ENCODE measurements around the gene UBXN2A. TPM values are rescaled to one million over a fixed set of nuclear protein-coding genes. Genes with fewer than 3 reads are reported as not detected.
A peak's percentile ranks its signal among the peaks of the same experiment; 100 is the strongest.

UBXN2A gene
- total RNA-seq, 1 donor from 2014 or later: 19.0 TPM

DNA sequence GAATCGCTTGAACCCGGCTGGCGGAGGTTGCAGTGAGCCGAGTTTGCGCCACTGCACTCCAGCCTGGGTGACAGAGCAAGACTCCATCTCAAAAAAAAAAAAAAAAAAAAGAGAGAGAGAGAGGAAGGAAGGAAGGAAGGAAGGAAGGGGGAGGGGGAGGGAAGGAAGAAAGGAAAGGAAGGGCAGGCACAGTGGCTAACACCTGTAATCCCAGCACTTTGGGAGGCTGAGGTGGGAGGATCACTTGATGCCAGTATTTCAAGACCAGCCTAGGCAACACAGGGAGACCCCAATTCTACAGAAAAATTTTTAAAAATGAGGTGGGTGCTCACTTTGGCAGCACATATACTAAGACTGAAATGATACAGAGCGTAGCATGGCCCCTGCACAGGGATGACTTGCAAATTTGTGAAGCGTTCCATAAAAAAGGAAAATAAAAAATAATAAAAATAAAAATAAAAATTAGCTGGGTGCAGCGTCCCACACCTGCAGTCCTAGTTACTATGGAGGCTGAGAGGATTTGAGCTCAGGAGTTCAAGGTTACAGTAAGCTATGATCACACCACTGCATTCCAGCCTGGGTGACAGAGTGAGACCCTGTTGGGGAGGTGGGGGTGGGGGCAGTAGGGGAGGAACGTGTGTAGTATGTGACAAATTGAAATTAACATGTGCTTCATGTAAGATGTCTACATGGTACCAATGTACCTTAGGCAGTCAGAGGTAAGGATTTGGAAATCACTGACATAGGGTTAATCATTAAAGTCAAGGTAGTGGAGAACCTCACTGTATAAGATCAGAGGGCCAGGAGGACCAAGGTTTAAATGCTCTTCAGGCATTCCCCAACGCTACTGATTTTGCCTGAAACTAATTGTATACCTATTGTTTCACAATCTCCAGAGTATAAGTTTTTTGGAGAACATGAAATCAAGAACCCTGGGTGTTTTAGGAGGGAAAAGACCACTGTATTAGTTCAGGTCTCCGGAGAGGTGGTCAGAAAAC, 105.5 kb downstream of the UBXN2A start:
- Mint-ChIP-seq H3K9me3 (ENCODE audit: low read depth) (no peaks in the 10 kb centered on the region), H3K4me3 (ENCODE audit: unreplicated experiment) (peak overlapping the region; percentile 85), H3K4me1 (ENCODE audit: low read depth) (peaks cover 24% of the 10 kb centered on the region), H3K27me3 (ENCODE audit: low read depth) (no peaks in the 10 kb centered on the region), H3K27ac (ENCODE audit: unreplicated experiment) (peak overlapping the region; percentile 91), H3K36me3 (ENCODE audit: low read depth) (no peaks in the 10 kb centered on the region)
- TF ChIP-seq, protein P1, sequence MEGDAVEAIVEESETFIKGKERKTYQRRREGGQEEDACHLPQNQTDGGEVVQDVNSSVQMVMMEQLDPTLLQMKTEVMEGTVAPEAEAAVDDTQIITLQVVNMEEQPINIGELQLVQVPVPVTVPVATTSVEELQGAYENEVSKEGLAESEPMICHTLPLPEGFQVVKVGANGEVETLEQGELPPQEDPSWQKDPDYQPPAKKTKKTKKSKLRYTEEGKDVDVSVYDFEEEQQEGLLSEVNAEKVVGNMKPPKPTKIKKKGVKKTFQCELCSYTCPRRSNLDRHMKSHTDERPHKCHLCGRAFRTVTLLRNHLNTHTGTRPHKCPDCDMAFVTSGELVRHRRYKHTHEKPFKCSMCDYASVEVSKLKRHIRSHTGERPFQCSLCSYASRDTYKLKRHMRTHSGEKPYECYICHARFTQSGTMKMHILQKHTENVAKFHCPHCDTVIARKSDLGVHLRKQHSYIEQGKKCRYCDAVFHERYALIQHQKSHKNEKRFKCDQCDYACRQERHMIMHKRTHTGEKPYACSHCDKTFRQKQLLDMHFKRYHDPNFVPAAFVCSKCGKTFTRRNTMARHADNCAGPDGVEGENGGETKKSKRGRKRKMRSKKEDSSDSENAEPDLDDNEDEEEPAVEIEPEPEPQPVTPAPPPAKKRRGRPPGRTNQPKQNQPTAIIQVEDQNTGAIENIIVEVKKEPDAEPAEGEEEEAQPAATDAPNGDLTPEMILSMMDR (IDR thresholded peaks at IDR 0.05): no peak
- DNase-seq (ENCODE audit: low spot score): no peak

DNA sequence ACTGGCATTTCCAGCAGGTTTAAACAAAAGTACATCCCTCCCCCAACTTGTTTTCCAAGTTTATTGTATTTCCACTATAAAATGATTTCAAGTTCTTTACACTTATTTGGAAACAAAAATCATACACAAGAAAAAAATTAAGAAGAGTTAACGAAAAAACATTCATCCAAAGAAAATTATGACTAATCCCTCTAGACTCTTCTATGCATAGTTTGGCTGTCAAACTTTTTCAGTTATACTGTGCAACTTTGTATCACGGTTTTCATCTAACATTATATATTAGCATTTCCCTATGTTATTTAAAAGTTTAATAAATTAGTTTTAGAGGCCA, 106.3 kb downstream of the UBXN2A start:
- no peaks in the 10 kb centered on the region for H3K9me3 Mint-ChIP-seq (ENCODE audit: low read depth)
- H3K4me3 Mint-ChIP-seq (ENCODE audit: unreplicated experiment): peak overlapping the region; percentile 85
- no peaks in the 10 kb centered on the region for H3K36me3 Mint-ChIP-seq (ENCODE audit: low read depth)
- DNase-seq (ENCODE audit: low spot score): no peak
- peaks cover 24% of the 10 kb centered on the region for H3K4me1 Mint-ChIP-seq (ENCODE audit: low read depth)
- no peaks in the 10 kb centered on the region for H3K27me3 Mint-ChIP-seq (ENCODE audit: low read depth)
- TF ChIP-seq, protein P1 (IDR thresholded peaks at IDR 0.05): no peak
- peak overlapping the region; percentile 91 for H3K27ac Mint-ChIP-seq (ENCODE audit: unreplicated experiment)

DNA sequence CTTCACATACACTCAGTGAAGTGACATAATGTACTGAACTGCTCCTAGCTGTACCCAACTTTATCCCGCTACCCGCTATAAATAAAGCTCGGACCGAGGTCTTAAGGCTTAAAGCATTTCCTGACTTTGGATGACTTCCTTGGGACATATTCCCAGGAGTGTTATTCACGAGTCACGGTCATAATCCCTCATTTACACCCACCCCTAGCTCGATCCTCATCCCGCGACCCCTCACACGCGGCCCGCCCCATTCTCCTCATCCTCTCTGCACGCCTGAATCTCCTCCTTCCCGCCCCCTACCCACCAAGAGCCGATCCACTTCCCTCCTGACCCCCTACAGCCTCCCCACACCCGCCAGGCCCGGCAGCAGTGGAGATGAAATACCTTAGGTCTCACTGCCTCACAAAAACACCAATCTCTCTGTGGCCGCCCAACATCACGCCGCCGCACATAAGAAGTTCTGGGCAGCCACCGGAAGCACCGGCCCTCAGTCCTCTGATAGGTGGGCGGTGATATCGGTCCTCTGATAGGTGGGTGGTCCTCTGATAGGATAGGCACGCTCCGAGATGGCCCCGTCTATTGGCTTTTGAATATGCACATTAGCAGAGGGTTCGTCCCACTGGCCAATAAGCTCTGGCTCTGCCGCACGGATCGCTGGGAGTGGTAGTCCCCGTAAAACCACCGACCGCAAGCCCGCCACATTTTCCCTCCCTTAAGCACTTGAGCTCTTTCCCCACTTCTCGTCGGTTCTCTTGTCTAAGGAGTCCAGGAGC, 106.9 kb downstream of the UBXN2A start, which contains the start of gene WDCP:
Gene WDCP (minus strand): TSS at position 462 of the 773 bp plus-strand sequence. CDS start 7,897 bp downstream, outside the sequence.
- no peaks in the 10 kb centered on the region for H3K9me3 Mint-ChIP-seq (ENCODE audit: low read depth)
- H3K27ac Mint-ChIP-seq (ENCODE audit: unreplicated experiment): peak within 1 kb of the TSS; percentile 91
- H3K27me3 Mint-ChIP-seq (ENCODE audit: low read depth): no peaks in the 10 kb centered on the region
- no peaks in the 10 kb centered on the region for H3K36me3 Mint-ChIP-seq (ENCODE audit: low read depth)
- H3K4me1 Mint-ChIP-seq (ENCODE audit: low read depth): peaks cover 24% of the 10 kb centered on the region
- DNase-seq (ENCODE audit: low spot score): peak; percentile 96
- peak within 1 kb of the TSS; percentile 85 for H3K4me3 Mint-ChIP-seq (ENCODE audit: unreplicated experiment)
- TF ChIP-seq, protein P1 (IDR thresholded peaks at IDR 0.05): no peak

DNA sequence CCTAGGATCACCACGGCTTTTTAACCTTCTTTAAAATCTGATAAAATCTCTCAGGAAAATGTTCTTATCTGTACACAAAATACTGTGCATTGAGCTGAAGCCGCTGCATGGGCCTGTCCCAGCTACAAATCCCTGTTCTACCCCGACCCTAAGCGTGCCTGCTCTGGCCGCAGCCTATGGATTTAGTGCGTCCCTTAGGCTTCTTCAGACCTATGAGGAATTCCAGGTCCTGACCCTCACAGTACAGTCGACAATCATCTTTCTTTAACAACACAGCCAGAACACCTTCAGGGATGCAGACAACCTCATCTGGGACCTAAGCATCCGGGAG, 107.4 kb downstream of the UBXN2A start:
- DNase-seq (ENCODE audit: low spot score): no peak
- TF ChIP-seq, protein P1 (IDR thresholded peaks at IDR 0.05): no peak
- no peaks in the 10 kb centered on the region for H3K9me3 Mint-ChIP-seq (ENCODE audit: low read depth)
- peaks cover 24% of the 10 kb centered on the region for H3K4me1 Mint-ChIP-seq (ENCODE audit: low read depth)
- no peaks in the 10 kb centered on the region for H3K27me3 Mint-ChIP-seq (ENCODE audit: low read depth)
- H3K36me3 Mint-ChIP-seq (ENCODE audit: low read depth): no peaks in the 10 kb centered on the region
- peak overlapping the region; percentile 37 for H3K27ac Mint-ChIP-seq (ENCODE audit: unreplicated experiment)
- peak overlapping the region; percentile 85 for H3K4me3 Mint-ChIP-seq (ENCODE audit: unreplicated experiment)

DNA sequence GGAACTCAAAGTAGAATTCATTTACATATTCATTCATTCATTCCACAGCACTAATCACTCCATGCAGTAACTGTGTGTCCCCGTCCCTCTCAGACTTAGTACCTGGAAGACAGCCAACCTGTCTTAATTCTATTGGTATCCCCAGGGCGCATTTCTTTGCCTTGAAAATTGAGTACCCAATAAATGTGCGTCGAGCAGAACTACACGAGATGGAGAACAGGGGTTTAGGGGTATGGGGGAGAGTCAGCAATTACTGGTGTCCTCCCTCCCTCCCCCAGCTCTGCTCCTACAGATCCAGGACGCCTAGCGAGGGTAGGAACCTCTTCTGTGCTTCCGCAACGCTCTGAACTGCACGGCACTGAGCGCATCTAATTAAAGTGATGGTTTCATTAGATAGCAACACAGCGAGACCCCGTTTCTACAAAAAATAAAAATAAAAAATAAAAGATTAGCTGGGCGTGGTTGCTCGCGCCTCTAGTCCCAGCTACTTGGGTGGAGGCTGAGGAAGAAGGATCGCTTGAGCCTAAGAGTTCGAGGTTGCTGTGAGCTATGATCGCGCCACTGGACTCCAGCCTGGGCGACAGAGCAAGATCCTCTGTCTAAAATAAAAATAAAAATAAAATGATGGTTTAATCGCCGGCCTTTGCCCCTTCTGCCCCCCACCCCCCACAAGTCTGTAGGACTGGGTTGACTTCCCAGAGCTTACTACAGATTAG, 108.7 kb downstream of the UBXN2A start:
- no peaks in the 10 kb centered on the region for H3K27me3 Mint-ChIP-seq (ENCODE audit: low read depth)
- H3K4me3 Mint-ChIP-seq (ENCODE audit: unreplicated experiment): no peak overlapping the region
- no peak for DNase-seq (ENCODE audit: low spot score)
- H3K27ac Mint-ChIP-seq (ENCODE audit: unreplicated experiment): no peak overlapping the region
- H3K4me1 Mint-ChIP-seq (ENCODE audit: low read depth): peaks cover 21% of the 10 kb centered on the region
- H3K36me3 Mint-ChIP-seq (ENCODE audit: low read depth): no peaks in the 10 kb centered on the region
- TF ChIP-seq, protein P1 (IDR thresholded peaks at IDR 0.05): no peak
- no peaks in the 10 kb centered on the region for H3K9me3 Mint-ChIP-seq (ENCODE audit: low read depth)
